Measurements from ENCODE around the gene SBK3.

The SBK3 gene

DNA sequence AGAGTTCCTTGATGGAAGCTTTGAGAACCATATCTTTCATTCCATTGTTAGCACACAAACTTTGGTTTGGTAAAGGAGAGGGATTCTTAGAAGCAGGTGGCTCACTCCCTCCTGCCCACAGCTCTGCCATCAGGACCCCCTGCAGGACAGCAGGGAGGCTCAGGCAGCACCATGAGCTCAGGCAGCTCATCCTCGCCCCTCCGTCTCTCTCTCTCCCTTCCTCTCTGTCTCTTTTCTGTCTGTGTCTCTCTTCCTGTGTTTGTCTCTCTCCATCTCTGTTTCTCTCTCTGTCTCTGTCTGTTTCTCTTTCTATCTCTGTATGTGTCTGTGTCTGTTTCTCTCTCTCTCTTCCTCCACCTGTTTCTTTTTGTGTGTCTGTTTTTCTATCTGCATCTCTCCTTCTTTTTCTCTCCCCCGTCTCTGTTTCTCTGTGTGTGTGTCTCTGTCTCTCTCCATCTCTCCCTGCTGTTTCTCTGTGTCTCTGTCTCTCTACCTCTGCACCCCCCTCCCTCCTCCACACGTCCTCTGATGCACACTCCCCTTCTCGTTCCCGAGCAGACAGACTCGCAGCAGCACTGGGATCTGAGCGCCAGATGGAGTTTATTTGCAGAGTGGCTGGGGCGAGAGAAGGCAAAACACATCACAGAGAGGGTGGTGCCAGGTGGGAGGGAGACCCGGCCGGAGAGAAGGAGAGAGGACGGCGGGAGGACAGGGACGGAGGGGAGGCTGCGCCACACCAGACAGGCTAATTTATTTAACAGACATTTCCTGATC lies 17.1 kb downstream of the SBK3 start:
- H3K9me3 ChIP-seq (ENCODE audit: control insufficient read depth, low read length), result no peaks in the 10 kb centered on the region
- no peaks in the 10 kb centered on the region for H3K36me3 ChIP-seq (ENCODE audit: control insufficient read depth, insufficient read depth, low read length)
- peaks cover 8% of the 10 kb centered on the region for H3K4me1 ChIP-seq (ENCODE audit: control insufficient read depth, insufficient read depth, low read length, poor library complexity, severe bottlenecking)
- no peak overlapping the region for H3K27ac ChIP-seq (ENCODE audit: low read depth, low read length, severe bottlenecking)
- no peak overlapping the region for H3K4me3 ChIP-seq (ENCODE audit: extremely low read depth, insufficient read depth, low read length, poor library complexity, severe bottlenecking)
- WGBS, 2 experiments (ENCODE audit: insufficient coverage in 2 of 2), result 62 to 65% methylated on average over 6 to 7 of the region's 15 CpGs

DNA sequence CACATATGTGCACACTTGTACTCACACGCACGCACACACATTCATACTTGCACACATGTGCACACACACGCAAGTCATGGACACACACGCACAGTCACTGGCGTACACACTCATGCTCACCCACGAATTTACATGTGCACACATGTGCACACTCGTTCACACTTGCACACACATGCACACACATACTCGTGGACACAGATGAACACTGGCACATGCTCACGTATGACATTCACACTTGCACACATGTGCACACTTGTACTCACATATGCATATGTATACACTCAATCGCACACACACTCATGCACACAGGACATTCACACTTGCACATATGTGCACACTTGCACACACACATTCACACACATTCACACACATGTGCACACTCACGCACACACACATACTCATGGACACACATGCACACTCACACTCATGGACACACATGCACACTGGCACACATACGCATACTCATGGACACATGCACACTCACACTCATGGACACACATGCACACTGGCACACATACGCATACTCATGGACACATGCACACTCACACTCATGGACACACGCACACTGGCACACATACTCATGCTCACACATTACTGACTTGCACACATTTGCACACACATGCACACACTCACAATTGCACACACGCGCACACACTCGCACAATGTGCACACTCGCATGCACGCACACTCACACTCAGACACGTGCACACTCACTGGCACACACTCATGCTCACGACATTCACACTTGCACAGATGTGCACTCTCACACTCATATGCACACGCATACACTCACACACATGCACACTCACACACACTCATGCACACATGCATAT lies 17.9 kb downstream of the SBK3 start:
- Histone ChIP-seq H3K9me3 (ENCODE audit: control insufficient read depth, low read length) (no peaks in the 10 kb centered on the region), H3K4me3 (ENCODE audit: extremely low read depth, insufficient read depth, low read length, poor library complexity, severe bottlenecking) (no peak overlapping the region), H3K27ac (ENCODE audit: low read depth, low read length, severe bottlenecking) (no peak overlapping the region), H3K4me1 (ENCODE audit: control insufficient read depth, insufficient read depth, low read length, poor library complexity, severe bottlenecking) (peaks cover 8% of the 10 kb centered on the region), H3K36me3 (ENCODE audit: control insufficient read depth, insufficient read depth, low read length) (no peaks in the 10 kb centered on the region)
- 75 to 83% methylated on average over 18 to 22 of the region's 22 CpGs for WGBS, 2 experiments (ENCODE audit: insufficient coverage in 2 of 2)

DNA sequence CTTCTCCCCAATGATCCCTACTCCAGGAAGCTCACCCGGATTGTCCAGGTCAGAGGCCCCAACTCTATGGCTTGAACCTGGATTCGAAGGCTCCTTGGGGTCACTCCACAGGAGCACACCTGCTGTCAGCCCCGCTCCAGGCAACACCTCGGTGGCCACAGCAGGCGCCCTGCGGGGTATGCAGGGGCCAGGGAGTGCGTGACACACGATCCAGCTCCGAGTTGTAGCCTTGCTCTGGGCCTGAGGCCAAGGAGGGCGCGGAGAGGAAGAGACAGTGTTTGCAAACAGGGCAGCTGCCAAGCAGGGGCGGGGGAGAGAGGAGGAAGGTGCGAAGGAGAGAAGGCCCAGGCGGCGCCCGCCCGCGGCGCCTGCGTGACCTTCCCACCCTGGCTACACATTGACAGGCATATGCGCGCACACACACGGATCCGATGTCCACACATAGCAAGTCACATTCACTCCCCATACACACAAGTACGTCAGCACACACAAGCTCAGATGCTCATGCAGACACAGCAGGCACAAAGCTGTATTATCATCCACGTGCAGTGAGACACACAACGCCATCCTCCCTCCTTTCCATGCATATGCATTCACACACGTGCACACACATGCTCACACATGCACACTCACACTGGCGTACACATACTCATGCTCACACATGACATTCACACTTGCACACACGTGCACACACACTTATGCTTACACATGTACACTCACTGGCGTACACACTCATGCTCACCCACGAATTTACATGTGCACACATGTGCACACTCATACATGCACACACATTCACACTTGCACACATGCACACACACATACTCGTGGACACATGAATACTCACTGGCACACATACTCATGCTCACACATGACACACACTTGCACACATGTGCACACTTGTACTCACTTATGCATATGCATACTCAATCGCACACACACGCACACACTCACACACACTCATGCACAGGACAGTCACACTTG lies 18.8 kb downstream of the SBK3 start:
- Histone ChIP-seq H3K4me1 (ENCODE audit: control insufficient read depth, insufficient read depth, low read length, poor library complexity, severe bottlenecking) (peaks cover 8% of the 10 kb centered on the region), H3K9me3 (ENCODE audit: control insufficient read depth, low read length) (no peaks in the 10 kb centered on the region), H3K4me3 (ENCODE audit: extremely low read depth, insufficient read depth, low read length, poor library complexity, severe bottlenecking) (no peak overlapping the region), H3K36me3 (ENCODE audit: control insufficient read depth, insufficient read depth, low read length) (no peaks in the 10 kb centered on the region), H3K27ac (ENCODE audit: low read depth, low read length, severe bottlenecking) (no peak overlapping the region)
- 57 to 65% methylated on average over 25 to 31 of the region's 35 CpGs for WGBS, 2 experiments (ENCODE audit: insufficient coverage in 2 of 2)

GRCh38 chr19:55525289-55526101 lies 19.8 kb downstream of the SBK3 start:
- WGBS, 2 experiments (ENCODE audit: insufficient coverage in 2 of 2), result 63% methylated on average over 17 to 25 of the region's 29 CpGs
- no peak overlapping the region for H3K4me3 ChIP-seq (ENCODE audit: extremely low read depth, insufficient read depth, low read length, poor library complexity, severe bottlenecking)
- no peaks in the 10 kb centered on the region for H3K36me3 ChIP-seq (ENCODE audit: control insufficient read depth, insufficient read depth, low read length)
- peaks cover 8% of the 10 kb centered on the region for H3K4me1 ChIP-seq (ENCODE audit: control insufficient read depth, insufficient read depth, low read length, poor library complexity, severe bottlenecking)
- no peaks in the 10 kb centered on the region for H3K9me3 ChIP-seq (ENCODE audit: control insufficient read depth, low read length)
- H3K27ac ChIP-seq (ENCODE audit: low read depth, low read length, severe bottlenecking), result no peak overlapping the region

DNA sequence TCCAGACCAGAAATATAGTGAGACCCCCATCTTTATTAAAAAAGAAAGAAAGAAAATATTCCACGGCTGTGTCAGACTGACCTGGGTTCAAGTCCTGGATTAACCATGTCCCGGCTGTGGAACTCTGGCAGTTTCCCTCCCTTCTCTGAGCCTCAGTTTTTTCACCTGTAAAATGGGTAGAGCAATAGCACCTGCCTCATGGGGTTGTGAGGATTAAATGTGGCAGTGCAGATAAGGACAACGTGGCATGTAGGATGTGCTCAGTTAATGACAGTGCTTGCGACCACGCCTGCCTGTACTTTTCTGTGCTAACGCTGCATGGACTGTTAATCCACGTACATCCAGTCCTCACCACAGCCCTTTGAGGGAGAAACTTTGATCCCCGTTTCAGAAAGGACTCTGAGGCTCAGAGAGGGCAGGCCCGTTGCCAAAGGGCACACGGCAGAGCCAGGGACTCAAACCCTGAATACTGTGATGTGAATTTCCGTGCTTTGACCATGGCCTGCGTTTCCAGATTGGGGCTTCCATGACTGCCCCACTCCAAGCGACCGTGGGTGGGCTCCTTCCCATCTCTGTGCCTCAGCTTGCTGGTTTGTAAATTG lies 24.6 kb downstream of the SBK3 start:
- H3K4me1 ChIP-seq (ENCODE audit: control insufficient read depth, insufficient read depth, low read length, poor library complexity, severe bottlenecking), result peaks cover 3% of the 10 kb centered on the region
- H3K36me3 ChIP-seq (ENCODE audit: control insufficient read depth, insufficient read depth, low read length), result no peaks in the 10 kb centered on the region
- 87 to 92% methylated on average over 13 to 14 of the region's 14 CpGs for WGBS, 2 experiments (ENCODE audit: insufficient coverage in 2 of 2)
- no peak overlapping the region for H3K27ac ChIP-seq (ENCODE audit: low read depth, low read length, severe bottlenecking)
- H3K4me3 ChIP-seq (ENCODE audit: extremely low read depth, insufficient read depth, low read length, poor library complexity, severe bottlenecking), result no peak overlapping the region
- H3K9me3 ChIP-seq (ENCODE audit: control insufficient read depth, low read length), result no peaks in the 10 kb centered on the region

GRCh38 chr19:55519451-55520311 lies 25.7 kb downstream of the SBK3 start:
- no peaks in the 10 kb centered on the region for H3K9me3 ChIP-seq (ENCODE audit: control insufficient read depth, low read length)
- no peak overlapping the region for H3K27ac ChIP-seq (ENCODE audit: low read depth, low read length, severe bottlenecking)
- H3K36me3 ChIP-seq (ENCODE audit: control insufficient read depth, insufficient read depth, low read length), result no peaks in the 10 kb centered on the region
- no peaks in the 10 kb centered on the region for H3K4me1 ChIP-seq (ENCODE audit: control insufficient read depth, insufficient read depth, low read length, poor library complexity, severe bottlenecking)
- 89 to 95% methylated on average over 7 to 10 of the region's 10 CpGs for WGBS, 2 experiments (ENCODE audit: insufficient coverage in 2 of 2)
- H3K4me3 ChIP-seq (ENCODE audit: extremely low read depth, insufficient read depth, low read length, poor library complexity, severe bottlenecking), result no peak overlapping the region

DNA sequence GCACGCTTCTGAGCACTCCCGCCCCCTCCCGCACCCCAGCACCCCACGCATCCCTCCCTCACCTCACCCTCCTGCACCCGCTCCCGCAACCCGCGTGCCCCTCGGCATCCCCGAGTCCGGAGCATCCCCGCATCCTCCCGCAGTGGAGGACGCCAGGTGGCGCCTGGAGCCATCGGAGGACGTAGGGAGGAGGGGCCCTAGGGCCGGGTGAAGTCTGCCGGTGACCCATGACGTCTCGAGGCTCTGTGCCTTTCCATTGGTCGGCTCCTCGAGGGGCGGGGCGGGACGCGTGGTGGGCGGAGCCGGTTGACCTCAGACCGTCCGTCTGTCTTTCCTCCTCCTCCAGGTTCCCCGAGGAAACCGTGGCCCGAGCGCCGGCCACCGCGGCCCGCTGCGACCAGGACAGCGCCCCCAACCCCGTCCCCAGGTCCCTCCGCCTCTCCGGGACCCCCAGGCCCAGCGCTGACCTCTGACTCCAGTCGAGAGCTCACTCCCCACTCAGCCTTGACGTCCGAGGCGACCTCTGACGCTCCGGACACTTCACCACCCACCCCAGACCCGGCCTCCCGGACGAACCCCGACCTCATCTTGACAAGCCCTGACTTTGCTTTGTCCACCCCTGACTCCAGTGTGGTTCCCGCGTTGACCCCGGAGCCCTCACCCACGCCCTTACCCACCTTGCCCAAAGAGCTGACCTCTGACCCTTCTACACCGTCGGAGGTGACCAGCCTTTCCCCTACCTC lies 28.3 kb downstream of the SBK3 start:
- no peaks in the 10 kb centered on the region for H3K9me3 ChIP-seq (ENCODE audit: control insufficient read depth, low read length)
- 25 to 28% methylated on average over 39 to 52 of the region's 61 CpGs for WGBS, 2 experiments (ENCODE audit: insufficient coverage in 2 of 2)
- no peaks in the 10 kb centered on the region for H3K4me1 ChIP-seq (ENCODE audit: control insufficient read depth, insufficient read depth, low read length, poor library complexity, severe bottlenecking)
- H3K4me3 ChIP-seq (ENCODE audit: extremely low read depth, insufficient read depth, low read length, poor library complexity, severe bottlenecking), result peak overlapping the region; percentile 12
- H3K36me3 ChIP-seq (ENCODE audit: control insufficient read depth, insufficient read depth, low read length), result no peaks in the 10 kb centered on the region
- no peak overlapping the region for H3K27ac ChIP-seq (ENCODE audit: low read depth, low read length, severe bottlenecking)

GRCh38 chr19:55508120-55508519 lies 37.2 kb downstream of the SBK3 start:
- WGBS, 2 experiments (ENCODE audit: insufficient coverage in 2 of 2), result 67 to 82% methylated on average over 3 to 9 of the region's 10 CpGs

More at GRCh38 chr19:55508120-55508519, 37.2 kb downstream of the SBK3 start:
- H3K36me3 ChIP-seq (ENCODE audit: control insufficient read depth, insufficient read depth, low read length), result no peaks in the 10 kb centered on the region
- H3K27ac ChIP-seq (ENCODE audit: low read depth, low read length, severe bottlenecking), result no peak overlapping the region
- no peaks in the 10 kb centered on the region for H3K4me1 ChIP-seq (ENCODE audit: control insufficient read depth, insufficient read depth, low read length, poor library complexity, severe bottlenecking)
- no peaks in the 10 kb centered on the region for H3K9me3 ChIP-seq (ENCODE audit: control insufficient read depth, low read length)
- H3K4me3 ChIP-seq (ENCODE audit: extremely low read depth, insufficient read depth, low read length, poor library complexity, severe bottlenecking), result no peak overlapping the region

Data from mesodermal cell (in vitro differentiated cells).